ENCODE data around the gene NFIB.

DNA sequence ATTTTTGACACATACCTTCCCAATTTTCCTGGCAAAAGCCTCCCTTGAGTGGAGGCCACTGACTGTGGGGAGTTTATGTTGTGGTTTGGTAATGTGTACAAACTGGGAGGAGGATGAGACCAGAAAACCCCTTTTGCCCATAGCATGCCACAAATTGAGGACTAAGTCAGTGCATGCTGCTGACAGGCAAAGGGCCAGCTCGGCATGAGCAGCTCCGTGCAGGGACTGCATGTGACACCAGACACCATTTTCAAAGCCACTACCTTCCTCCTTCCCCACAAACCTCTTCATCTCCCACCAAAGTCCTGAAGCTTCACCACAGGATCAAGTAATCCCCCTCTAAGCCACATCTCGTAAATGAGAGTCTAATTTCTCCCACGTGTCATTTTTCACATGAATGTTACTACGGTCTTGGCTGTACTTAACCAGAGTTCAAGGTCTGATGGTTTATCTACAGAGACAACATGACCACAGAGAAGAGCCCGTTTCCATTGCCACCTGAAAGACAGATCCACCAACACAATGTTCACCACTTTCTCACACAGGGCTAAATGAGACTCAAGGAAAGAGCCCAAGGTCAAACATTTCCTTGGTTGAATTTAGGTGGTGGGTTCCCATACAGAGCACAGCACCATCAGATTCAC is 106.5 kb downstream of the NFIB start:
- TF ChIP-seq, protein P1, sequence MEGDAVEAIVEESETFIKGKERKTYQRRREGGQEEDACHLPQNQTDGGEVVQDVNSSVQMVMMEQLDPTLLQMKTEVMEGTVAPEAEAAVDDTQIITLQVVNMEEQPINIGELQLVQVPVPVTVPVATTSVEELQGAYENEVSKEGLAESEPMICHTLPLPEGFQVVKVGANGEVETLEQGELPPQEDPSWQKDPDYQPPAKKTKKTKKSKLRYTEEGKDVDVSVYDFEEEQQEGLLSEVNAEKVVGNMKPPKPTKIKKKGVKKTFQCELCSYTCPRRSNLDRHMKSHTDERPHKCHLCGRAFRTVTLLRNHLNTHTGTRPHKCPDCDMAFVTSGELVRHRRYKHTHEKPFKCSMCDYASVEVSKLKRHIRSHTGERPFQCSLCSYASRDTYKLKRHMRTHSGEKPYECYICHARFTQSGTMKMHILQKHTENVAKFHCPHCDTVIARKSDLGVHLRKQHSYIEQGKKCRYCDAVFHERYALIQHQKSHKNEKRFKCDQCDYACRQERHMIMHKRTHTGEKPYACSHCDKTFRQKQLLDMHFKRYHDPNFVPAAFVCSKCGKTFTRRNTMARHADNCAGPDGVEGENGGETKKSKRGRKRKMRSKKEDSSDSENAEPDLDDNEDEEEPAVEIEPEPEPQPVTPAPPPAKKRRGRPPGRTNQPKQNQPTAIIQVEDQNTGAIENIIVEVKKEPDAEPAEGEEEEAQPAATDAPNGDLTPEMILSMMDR (conservative IDR thresholded peaks at IDR 0.05; ENCODE audit: low read depth, low read length): no peak
- TF ChIP-seq EZH2 (IDR thresholded peaks at IDR 0.05; ENCODE audit: low read length, unreplicated experiment) (no peak), EZH2phosphoT487 (IDR thresholded peaks at IDR 0.05; ENCODE audit: borderline replicate concordance, low read length) (no peak)

Data from PC-3 (cell line).